KMS-11 (cell line): ENCODE measurements around the gene GALNT2.

ENCODE experiments used
- H2AFZ ChIP-seq: fragments of 200-600 bp; sonication (generic); 2 replicates; pipeline ENCODE4 v1.6.1; 2016; ENCODE audit warnings: antibody characterized with exemption, mixed run types, low read depth
- H3K27ac ChIP-seq: fragments of 200-600 bp; sonication (generic); 2 replicates; pipeline ENCODE4 v1.6.1; 2016; ENCODE audit warnings: mild to moderate bottlenecking, mixed run types
- H3K27me3 ChIP-seq: fragments of 200-600 bp; sonication (generic); 2 replicates; pipeline ENCODE4 v1.6.1; 2017; ENCODE audit warnings: mild to moderate bottlenecking, low read depth, mixed run types, moderate library complexity; ENCODE audit not compliant: insufficient read depth
- H3K36me3 ChIP-seq: fragments of 200-600 bp; sonication (generic); 2 replicates; pipeline ENCODE4 v1.6.1; 2017; ENCODE audit warnings: mild to moderate bottlenecking, mixed run types; ENCODE audit not compliant: insufficient read depth
- H3K4me1 ChIP-seq: fragments of 200-600 bp; sonication (generic); 2 replicates; pipeline ENCODE4 v1.6.1; 2016; ENCODE audit warnings: mild to moderate bottlenecking, low read depth, mixed run types; ENCODE audit not compliant: poor library complexity, severe bottlenecking
- H3K4me2 ChIP-seq: fragments of 200-600 bp; sonication (generic); 2 replicates; pipeline ENCODE4 v1.7.0; 2016; ENCODE audit warnings: mild to moderate bottlenecking, mixed run types
- H3K4me3 ChIP-seq: fragments of 200-600 bp; sonication (generic); IDR thresholded peaks from 2 replicates; pipeline ENCODE4 v1.6.1; 2017; ENCODE audit warnings: low read depth, low read length, mixed read lengths; ENCODE audit not compliant: insufficient read depth
- H3K79me2 ChIP-seq: fragments of 200-600 bp; sonication (generic); 2 replicates; pipeline ENCODE4 v1.6.1; 2016; ENCODE audit warnings: low read depth, mixed run types; ENCODE audit not compliant: insufficient read depth
- H3K9ac ChIP-seq: fragments of 200-600 bp; sonication (generic); 2 replicates; pipeline ENCODE4 v1.6.1; 2016; ENCODE audit warnings: mild to moderate bottlenecking, mixed run types
- H4K20me1 ChIP-seq: fragments of 200-600 bp; sonication (generic); 2 replicates; pipeline ENCODE4 v1.6.1; 2016; ENCODE audit warnings: mild to moderate bottlenecking, mixed run types; ENCODE audit not compliant: insufficient read depth
- TF ChIP-seq, protein P1 (sequence below): fragments of 200-600 bp; sonication (generic); conservative IDR thresholded peaks from 2 replicates; pipeline ENCODE4 v1.6.1; 2017; ENCODE audit warnings: low read depth, mild to moderate bottlenecking, antibody characterized with exemption, low read length, moderate library complexity, mixed read lengths

The GALNT2 gene

DNA sequence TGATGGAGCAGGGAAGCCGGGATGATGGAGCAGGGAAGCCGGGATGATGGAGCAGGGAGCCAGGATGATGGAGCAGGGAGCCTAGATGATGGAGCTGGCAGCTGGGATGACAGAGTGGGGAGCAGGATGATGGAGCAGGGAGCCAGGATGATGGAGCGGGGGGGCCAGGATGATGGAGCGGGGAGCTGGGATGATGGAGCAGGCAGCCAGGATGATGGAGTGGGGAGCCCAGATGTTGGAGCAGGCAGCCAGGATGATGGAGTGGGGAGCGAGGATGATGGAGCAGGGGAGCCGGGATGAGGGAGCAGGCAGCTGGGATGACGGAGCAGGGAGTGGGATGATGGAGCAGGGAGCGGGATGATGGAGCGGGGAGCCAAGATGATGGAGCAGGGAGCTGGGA lies 16.0 kb downstream of the GALNT2 start:
- H3K36me3 ChIP-seq: no peaks in the 10 kb centered on the region
- peak overlapping the region; percentile 89; the same call in 1 of the 2 replicates for H3K27ac ChIP-seq
- H3K27me3 ChIP-seq: no peaks in the 10 kb centered on the region
- peaks cover 82% of the 10 kb centered on the region for H3K4me1 ChIP-seq
- H3K4me3 ChIP-seq: no peak overlapping the region
- H3K79me2 ChIP-seq: peaks cover 99% of the 10 kb centered on the region
- no peak overlapping the region; the same call in 1 of the 2 replicates for H3K9ac ChIP-seq
- peaks cover 14% of the 10 kb centered on the region; the same call in 1 of the 2 replicates for H4K20me1 ChIP-seq
- TF ChIP-seq, protein P1, sequence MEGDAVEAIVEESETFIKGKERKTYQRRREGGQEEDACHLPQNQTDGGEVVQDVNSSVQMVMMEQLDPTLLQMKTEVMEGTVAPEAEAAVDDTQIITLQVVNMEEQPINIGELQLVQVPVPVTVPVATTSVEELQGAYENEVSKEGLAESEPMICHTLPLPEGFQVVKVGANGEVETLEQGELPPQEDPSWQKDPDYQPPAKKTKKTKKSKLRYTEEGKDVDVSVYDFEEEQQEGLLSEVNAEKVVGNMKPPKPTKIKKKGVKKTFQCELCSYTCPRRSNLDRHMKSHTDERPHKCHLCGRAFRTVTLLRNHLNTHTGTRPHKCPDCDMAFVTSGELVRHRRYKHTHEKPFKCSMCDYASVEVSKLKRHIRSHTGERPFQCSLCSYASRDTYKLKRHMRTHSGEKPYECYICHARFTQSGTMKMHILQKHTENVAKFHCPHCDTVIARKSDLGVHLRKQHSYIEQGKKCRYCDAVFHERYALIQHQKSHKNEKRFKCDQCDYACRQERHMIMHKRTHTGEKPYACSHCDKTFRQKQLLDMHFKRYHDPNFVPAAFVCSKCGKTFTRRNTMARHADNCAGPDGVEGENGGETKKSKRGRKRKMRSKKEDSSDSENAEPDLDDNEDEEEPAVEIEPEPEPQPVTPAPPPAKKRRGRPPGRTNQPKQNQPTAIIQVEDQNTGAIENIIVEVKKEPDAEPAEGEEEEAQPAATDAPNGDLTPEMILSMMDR: no peak
- H2AFZ ChIP-seq: no peak overlapping the region
- H3K4me2 ChIP-seq: peak overlapping the region; percentile 97; the same call in 1 of the 2 replicates

DNA sequence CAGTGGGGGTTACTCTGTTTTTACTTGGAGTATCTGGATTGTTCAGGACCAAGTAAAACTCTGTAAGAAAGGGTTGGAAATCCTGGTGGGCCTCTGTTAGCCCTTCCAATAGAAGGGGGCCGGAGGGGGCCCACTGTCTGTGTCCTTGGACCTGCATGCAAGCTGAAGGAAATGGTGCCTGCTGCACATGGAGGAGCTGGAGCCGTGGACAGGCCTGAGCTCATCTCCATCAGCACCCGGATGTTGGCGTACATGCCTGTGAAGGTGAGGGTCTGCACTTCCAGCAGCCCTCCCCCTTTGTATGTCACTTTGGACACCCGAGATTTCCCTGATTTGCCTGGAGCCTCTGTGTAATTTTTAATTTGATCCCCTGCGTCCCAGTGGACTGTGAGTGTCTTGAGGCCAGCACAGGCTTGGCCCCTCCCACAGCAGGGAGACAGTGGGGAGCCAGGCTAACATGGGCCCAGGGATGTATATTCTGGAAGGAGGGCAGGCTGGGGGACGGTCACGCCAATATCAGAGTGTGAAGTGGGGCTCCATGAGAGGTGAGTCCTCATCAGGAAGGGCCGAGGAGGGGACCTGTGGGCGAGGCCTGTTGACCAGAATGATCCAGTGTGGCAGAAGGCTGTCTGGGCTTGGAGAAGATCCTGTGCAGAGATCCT lies 16.8 kb downstream of the GALNT2 start:
- peak overlapping the region; percentile 97 for H3K4me2 ChIP-seq
- peak overlapping the region; percentile 11 for H3K4me3 ChIP-seq

DNA sequence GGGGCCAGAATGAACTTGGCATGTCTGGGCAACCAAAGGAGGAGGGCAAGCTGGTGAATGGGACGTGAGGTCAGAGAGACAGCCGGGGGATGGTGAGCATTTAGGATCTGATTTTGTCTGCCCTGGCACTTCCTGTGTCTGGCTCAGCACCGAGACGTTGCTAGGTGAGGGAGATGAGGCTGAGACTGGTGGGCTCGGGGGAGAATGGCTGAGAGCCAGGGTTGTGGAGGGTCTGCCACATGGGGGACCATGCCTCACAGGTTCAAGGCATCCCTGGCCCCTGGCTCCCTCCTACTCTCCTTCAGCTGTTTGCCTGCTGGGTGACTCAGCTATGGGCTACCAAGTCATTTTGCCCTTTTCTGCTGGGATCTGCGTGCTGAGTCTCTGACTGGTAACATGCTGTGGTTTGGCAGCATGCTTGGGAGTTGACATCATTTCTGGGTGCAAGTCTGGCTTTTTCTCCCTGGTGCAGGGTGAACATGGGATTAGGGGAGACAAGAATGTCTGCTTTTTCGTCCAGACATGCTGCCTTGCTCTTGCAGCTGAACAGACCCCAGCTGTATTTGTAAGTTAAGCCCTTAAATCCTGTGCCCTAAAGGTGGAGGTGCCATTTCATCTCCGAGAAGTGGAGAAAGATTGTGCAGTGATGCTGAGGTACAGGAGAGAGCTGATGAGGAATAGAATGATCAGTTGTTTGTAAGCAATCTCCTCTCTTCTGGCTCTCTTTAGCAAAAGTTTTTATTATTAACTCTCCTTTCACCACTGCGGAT lies 17.6 kb downstream of the GALNT2 start:
- Histone ChIP-seq H3K4me3 (peak overlapping the region; percentile 45), H3K27ac (peak overlapping the region; percentile 89), H3K36me3 (no peaks in the 10 kb centered on the region), H3K27me3 (no peaks in the 10 kb centered on the region), H3K9ac (peak overlapping the region; percentile 62), H3K4me1 (peaks cover 78% of the 10 kb centered on the region), H3K4me2 (peak overlapping the region; percentile 97), H3K79me2 (peaks cover 99% of the 10 kb centered on the region), H4K20me1 (0 out of 2 replicates have a peak, but pooled peaks cover 6% of the 10 kb centered on the region), H2AFZ (no peak overlapping the region)
- TF ChIP-seq, protein P1: no peak

More for the DNA sequence above, 16.8 kb downstream of the GALNT2 start:
- Histone ChIP-seq H3K9ac (peak overlapping the region; percentile 62), H3K36me3 (no peaks in the 10 kb centered on the region), H2AFZ (no peak overlapping the region), H3K27ac (peak overlapping the region; percentile 89), H3K79me2 (peaks cover 99% of the 10 kb centered on the region), H4K20me1 (peaks cover 12% of the 10 kb centered on the region; the same call in 1 of the 2 replicates), H3K4me1 (peaks cover 86% of the 10 kb centered on the region), H3K27me3 (no peaks in the 10 kb centered on the region)
- TF ChIP-seq, protein P1: no peak

DNA sequence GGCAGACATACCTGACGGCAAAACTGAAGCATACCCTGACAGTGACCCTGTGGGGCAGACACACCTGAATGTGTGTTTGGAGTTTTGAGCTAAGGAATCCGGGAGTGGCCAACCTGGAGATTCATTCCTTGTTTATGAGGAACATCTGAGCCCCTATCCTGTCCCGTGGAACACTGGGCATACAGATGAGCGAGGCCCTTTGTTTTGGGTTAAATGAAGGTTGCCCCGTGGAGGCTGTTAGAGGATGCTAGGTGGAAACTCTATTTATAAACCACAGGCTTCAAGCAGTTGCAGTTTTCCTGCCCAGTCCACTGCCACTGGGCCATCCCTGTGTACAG lies 18.1 kb downstream of the GALNT2 start:
- Histone ChIP-seq H3K4me3 (peak overlapping the region; percentile 18), H3K4me1 (peaks cover 75% of the 10 kb centered on the region), H3K36me3 (no peaks in the 10 kb centered on the region), H3K9ac (peak overlapping the region; percentile 62), H4K20me1 (0 out of 2 replicates have a peak, but pooled peaks cover 6% of the 10 kb centered on the region), H2AFZ (no peak overlapping the region), H3K27me3 (no peaks in the 10 kb centered on the region), H3K79me2 (peaks cover 99% of the 10 kb centered on the region), H3K4me2 (peak overlapping the region; percentile 97), H3K27ac (peak overlapping the region; percentile 89)
- TF ChIP-seq, protein P1: no peak
